GM21515 (cell line): ENCODE results near the gene KIAA0930.

Experiments used
- ATAC-seq: cut with Tn5 transposase; IDR thresholded peaks from one replicate; pipeline ENCODE4 v1.9.1; 2021; ENCODE audit not compliant: unreplicated experiment

Gene KIAA0930

DNA sequence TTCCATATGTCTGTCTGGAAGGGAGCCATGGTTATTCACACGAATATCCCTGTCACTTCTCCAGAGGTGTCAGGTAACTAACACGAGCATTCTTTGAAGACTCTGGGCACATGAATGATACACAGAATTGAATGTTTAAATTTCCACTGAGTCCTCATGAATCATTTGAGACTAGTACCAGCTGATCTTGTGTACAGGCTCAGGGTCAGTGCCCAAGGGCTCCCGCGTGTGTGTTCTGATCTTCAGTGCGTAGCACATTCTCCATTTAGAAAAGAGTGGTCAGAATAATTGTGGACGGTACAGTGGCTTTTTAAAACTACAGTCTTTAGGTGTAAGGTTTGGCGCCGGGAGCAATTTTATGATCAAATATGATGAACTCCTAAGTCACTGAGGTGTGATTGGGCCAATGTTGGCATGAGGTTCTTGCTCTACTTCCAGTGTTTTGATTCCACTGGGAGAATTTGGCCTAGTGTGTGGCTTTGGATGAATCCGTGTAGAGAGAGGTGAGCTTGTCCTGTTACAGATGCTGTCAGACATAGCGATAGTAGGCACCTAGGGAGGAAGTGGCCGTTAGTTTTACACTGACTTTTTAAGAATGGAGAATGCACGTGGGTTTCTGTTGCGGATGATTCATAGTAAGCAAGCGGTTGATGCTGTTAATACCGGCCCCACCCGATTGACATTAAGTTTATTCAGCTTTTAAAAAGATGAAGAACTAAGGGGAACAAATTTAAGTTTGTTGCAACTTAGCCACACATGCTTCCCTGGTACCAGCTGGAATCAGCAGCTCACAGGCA lies 54.8 kb downstream of the KIAA0930 start:
- ATAC-seq: no peak

DNA sequence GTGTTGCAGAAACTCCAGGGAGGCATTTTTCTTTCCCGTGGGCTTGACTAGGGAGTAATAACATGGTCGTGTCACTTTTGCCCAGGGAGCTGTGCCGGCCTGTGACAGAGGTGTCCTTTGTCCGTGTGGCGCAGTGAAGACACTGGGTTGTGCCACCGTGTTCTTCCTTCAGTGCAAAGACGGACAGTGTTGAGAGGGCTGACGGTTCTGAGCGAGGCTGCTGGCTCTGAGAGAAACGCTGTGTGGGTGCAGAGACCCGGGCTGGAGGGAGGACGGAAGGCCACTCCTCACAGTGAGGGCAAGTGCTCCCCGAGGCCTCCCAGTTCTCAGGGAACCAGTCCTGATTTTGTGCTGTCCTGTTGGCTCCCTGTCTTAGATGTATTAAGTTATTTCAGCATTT lies 56.7 kb downstream of the KIAA0930 start:
- no peak for ATAC-seq

DNA sequence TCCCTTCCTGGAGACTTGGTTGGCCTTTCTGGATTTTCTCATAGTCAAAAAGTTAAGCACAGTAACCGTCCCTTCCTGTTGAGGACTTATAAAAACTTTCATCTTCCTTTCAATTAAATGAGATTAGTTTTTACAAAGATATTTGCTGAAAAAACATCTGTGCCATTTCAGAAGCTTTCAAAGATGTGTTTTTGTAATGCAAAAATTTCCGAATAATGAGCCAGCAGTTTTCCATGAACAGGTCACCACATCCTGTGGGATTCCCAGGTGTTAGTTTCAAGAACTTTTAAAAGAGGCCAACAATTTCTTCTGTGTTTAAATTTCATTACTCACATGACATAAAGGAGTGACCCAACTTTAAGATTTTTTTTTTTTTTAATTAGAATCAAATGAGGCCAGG lies 58.9 kb downstream of the KIAA0930 start:
- ATAC-seq: no peak

DNA sequence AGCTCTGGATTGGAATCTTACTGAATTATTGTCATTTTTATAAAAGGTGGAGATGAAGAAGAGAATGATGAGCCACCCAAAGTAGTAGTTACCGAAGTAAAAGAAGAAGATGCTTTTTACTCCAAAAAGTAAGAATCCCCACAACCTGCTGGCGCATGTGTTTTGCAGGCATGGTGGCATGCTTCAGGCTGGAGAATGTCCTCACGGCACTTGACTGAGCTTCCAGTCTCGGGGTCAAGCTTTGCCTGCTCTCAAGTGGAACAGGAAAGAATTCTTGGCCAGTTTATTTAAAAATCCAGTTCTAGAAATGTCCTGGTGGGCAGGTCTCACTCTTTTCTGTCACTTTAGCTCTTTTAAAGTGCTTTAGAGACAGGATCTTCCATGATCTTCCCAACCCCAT lies 59.5 kb downstream of the KIAA0930 start:
- no peak for ATAC-seq

DNA sequence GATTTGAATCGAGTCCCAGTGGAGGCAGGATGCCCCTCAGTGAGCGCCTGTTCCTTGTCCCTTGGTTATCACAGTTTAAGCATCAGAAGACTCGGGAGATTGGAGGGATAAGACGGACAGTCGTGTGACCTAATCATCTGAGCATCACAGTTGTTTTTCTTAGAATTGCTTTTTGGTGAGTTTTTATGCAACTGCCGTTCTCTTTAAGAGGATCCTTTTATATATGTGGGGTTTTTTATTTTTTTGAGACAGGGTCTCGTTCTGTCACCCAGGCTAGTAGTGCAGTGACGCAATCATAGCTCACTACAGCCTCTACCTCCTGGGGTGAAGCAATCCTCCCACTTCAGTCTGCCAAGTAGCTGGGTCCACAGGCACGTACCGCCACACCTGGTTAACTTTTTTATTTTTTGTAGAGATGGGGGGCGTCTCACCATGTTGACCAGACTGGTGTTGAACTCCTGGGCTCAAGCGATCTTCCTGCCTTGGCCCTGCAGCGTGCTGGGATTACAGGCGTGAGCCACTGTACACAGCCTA lies 60.5 kb downstream of the KIAA0930 start:
- no peak for ATAC-seq

DNA sequence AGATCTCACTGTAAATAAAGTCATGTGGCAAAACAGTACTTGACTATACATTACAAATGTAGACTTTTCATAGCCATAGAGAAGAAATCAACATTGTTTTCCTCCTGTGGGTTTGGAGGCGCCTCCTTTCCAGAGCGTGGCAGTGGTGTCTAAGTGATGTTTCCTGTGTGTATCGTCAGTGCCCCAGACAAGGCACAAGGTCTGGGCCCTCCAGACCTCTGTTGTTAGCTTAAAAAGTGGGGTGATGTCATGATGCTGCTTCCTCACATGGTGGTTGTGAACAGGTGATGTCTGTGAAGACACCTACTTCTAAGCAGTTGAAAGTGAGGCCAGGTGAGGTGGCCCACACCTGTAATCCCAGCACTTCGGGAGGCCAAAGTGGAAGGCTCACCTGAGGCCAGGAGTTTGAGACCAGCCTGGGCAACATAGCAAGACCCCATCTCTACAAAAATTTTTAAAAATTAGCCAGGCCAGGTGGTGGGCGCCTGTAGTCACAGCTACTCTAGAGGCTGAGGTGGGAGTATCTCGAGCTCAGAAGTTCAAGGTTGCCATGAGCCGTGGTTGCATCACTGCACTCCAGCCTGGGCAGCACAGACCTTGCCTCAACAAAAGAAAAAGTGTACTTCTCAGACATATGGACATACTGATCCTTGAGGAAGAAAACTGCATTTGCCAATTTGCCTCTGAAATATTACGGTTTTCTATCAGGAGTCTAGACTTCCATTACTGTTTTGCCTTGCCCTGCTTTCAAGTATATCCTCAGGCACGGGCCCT lies 61.2 kb downstream of the KIAA0930 start:
- no peak for ATAC-seq

DNA sequence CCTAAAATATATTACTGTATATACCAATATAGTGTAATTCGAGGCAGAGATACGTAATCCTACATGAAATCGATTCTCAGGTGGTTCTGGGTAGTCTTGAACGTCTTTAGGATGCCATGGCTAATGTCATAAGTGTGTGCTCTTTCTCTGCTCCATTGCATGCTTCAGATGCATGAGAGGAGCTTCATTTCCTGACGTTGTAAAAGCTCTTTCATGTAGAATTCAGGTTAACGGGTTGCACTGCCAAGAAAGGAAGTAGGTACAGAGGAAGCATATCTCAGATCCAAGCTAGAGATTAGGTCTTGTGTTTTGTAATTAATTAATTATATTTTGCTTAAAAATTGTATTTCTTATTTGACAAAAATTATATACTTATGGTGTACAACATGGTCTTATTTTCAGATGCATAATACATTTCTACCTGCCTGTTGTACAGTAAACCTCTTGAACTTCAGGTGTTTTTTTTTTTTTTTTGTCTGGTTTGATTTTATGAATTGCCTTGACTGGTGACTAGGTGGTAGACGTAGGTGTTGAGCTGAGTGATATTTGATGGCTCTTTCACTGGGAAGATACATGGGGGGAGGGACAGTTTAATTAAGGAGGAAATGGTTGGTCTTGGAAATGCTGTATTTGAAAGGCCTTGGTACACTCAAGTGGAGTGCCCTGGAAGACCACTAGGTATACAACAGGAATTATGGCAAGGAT lies 67.7 kb downstream of the KIAA0930 start:
- ATAC-seq: no peak

DNA sequence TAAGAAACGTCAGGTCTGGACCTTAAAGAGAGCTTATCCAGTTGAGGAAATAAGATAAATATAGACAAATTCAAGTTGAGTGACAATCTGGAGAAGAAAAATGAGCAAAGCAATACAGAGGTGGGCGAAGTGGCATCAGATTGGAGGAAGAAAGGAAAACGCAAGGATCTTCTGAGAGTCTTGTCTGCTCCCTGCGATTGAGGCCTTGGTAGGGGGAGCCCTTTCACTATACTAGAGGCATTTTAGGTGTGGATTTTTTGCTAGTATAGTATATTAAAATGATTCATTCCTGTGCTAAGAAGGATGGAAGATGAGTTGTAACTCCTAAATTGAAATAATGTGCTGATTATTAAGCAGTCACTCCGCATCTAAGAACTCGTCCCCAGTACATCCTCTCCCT lies 68.9 kb downstream of the KIAA0930 start:
- ATAC-seq: no peak

DNA sequence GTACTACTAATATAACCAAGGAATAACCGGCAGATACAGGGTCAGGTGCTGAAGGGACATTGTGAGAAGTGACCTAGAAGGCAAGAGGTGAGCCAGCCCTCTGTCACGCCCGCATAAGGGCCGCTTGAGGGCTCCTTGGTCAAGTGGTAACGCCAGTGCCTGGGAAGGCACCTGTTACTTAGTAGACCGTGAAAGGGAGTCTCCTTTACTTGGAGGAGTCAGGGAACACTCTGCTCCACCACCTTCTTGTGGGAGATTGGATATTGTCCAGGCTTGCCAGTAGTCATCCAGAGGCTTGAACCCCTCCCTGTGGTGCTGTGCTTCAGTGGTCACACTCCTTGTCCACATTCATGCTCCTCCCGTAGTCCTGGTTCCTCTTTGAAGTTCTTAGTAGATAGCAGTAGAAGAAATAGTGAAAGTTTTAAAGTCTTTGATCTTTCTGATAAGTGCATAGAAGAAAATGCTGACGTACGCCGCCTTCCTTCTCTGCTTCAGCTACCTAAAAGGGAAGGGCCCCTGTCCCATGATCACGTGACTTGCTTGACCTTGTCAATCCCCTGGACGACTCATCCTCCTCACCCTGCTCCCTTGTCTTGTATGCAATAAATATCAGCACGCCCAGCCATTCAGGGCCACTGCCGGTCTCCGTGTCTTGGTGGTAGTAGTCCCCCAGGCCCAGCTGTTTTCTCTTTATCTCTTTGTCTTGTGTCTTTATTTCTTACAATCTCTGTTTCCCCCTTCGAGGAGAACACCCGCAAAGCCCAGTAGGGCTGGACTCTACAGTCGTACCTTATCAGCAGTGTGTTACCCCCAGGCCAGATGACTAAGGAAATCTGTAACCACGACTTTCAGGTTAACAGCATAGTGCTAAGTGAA lies 70.9 kb downstream of the KIAA0930 start:
- no peak for ATAC-seq

DNA sequence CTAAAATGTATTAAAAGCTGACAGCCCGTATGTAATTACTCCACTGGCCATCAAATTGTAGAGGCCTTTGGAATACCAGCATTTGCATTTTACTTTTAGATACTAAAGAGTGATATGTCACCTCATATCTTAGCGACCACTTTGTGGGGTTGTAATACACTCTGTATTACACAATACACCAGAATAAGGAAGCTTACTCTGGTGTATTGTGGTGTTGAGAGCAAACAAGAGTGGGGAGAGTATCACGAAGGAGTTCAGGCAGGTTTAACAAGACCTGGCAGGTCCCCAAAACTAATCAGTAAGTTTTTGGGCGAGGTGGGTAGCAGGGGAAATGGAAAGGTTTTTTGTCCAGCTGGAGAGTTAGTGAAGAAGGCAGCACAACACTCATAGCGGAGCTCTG lies 73.8 kb downstream of the KIAA0930 start:
- ATAC-seq: no peak

DNA sequence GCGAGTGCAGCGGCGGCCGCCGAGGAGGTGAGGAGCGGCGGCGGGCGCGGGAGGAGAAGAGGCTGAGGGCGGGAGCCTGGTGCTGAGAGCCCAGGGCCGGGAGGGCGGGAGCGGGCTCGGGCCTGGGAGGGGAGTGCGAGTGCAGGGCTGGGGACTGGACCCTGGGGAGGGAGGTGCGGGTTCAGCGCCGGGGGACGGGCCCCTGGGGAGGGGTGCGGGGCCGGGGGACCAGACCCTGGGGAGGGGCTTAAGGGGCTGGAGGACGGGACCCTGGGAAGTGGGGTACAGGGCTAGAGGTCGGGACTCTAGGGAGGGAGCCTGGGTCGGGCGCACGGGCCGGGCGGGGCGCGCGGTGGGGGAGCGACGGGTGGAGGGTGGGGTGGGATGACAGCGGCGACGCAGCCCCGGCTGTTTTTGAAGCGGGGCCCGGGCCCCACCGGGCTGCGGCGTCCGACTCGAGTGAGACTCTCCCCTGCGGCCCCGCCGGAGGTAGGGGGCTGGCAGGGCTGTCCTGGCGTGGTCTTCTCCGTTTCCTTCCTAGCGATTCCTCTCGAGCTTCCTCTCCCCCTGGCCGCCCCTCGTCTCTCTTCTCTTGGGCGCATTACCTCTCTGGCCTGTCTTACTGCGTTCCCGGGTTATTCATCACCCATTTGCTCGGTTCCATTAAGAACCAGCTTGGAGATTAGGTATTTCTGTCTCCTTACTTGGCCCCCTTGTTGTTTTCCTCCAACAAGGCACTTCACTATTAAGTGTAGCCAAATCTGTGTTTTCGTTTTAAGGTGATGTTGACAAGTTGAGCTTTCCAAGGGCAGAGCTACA lies 76.2 kb downstream of the KIAA0930 start:
- peak; percentile 23 for ATAC-seq

DNA sequence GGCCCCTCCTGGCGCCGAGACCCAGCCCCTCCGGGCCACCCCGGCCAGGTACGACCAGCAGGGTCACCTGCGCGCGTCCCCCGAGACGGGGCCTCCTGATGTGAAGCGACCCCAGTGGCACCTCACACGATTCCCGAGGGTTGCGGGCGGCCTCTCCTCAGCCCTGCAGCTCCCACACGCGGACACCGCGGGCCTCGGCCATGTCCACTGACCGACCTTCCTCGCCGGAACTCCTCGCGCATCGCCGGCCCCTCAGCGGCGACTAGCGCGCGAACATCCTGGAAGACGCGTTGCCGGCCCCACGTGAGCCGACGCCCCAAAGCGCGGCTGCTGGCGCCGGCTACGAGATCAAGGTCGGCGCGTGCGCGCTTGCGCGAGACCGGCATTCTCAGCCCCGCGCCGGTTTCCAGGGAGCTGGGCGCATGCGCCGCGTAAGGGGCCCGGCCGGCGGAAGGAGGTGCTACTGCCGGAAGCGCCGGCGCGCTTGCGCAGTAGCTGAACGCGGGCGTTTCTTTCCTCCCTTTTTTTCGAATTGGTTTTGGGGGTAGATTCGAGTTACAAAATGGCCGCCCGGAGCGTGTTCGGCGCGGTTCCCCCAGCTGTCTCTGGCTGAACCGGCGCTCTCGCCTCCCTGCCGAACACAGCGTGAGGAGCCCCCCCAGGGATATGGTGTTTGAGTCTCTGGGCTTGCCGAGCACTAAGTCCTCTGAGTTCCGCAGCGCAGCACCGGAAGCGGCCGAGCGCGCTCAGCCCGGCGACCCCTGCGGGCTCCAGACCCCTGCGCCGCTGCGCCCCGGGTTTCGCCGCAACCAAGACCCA lies 77.0 kb downstream of the KIAA0930 start, which contains the start of gene NUP50:
Gene NUP50 (plus strand): TSS at position 475 of the 819 bp plus-strand sequence. CDS start 4,253 bp downstream, outside the sequence.
- ATAC-seq: peak; percentile 80

DNA sequence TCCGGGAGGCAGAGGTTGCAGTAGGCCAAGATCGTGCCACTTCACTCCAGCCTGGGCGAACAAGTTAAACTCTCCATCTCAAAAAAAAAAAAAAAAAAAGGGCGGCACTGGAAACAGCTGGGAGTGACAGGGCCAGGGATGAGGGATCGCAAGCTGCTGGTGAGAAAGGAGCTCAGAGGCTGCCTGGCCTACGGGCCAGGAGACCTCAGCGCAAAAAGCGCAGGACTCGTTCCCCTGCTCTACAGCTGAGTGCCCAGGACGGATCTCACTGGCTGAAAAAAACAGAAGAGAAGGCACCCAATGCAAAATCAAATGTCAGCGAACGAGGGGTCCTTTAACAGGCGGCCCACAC lies 77.6 kb downstream of the KIAA0930 start:
- peak; percentile 18 for ATAC-seq

DNA sequence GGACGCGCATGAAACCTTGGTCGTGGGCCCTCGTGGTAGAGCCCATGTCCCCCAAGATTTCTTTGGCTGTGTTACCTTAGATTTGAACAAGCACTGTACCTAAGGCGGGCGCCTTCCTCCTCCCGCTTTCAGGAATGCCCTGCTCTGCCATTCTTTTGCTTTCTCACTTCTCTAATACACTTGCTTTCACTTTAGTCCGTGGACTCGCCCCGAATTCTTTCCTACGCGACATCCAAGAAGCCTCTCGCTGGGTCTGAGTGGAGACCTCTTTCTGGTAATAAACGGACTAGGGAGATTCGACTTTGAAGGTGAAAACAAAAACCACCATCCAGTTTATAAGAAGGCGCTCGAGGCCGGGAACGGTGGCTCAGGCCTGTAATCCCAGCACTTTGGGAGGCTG lies 78.2 kb downstream of the KIAA0930 start:
- ATAC-seq: no peak

DNA sequence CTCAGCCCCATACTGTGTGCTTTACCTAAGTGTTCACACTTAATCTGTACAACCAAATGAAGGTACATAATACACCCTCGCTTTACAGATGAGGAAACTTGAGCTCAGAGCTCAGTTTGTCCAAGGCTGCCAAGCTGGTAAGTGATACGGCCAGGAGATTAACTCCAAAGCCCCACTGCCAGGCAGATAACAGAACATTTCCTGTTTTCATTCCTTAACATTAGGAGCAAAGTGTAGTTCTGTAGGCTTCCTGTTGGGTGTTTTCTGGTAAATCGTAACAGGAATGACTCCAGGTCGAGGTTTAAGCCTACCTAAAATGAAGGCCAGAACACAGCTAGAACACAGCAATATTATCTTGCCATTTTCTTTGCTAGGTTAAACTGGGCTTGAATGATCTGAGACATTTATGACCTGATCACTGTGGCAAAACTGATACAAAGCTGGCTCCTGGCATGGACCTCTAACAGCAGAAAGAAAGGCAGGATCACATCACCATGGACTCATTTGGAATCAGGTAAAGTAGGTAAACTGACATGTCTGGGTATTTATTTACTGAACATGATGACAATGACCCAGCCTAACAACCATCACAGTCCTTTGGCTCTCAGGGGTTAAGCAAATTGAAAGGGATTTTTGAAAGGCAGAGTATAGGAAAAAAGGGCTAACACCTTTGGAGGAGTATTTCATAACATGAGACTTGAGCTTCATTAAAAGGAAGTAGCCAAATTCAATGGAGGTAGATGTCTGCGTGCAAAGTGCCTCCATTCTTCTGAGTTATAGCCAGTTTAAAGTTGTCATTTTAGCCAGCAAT lies 80.8 kb downstream of the KIAA0930 start:
- ATAC-seq: no peak

DNA sequence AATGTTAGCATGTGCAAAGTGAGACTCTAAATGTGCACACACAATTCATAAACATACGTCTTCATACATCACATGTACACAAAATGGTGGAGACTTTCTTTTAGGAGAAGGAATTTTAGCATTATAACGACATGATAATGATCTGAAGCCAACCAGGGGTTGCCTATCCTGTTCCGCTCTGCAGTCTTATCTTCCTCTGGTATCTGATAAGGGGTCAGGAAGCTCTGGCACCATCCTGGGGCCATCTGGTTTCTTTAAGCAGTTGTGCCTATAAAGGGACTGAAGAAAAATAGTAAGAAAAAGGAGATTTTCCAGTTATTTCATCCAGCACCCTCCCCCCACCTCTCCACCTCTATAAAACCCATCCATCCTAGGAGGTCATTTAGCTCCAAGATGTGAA lies 82.8 kb downstream of the KIAA0930 start:
- no peak for ATAC-seq

DNA sequence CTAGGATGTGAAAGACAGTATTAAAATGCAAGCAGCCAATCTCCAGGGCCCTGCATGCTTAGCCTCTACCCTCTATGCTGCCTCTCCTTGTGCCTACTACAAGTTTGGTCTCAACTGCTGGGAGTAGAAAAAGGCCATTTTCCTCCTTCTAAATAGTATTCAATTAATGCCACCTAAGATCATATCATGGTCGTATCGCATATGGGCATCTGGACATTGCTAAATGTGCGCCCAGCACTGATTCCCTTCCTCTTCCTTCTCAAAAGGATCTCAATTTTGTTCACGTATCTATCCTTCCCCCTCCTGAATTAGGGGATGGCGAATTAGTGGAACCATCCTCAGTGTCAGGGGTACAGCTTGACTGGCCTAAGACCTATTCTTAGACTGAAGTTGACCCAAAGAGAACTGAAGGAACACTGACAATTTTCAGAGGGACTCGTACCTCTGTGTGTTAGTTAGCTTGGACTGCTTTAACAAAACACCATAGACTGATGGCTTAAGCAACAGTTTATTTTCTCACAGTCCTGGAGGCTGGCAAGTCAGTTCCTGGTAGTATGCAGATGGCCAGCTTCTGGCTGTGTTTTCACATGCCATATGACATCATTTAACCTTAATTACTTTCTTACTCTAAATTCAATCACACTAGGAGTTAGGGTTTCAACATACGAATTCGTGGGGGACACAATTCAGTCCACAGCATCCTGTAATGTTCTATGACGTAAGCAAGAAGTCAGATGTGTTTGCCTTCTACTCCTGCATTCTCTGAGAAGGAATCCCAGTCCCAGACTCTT lies 85.4 kb downstream of the KIAA0930 start:
- no peak for ATAC-seq
